ENCODE results near the gene CD52.
"Not testable (repeated sequence)": the region's sequence is repeated elsewhere in the genome, so short reads cannot be mapped to it uniquely, and the experiment has no call there.

Gene CD52

DNA sequence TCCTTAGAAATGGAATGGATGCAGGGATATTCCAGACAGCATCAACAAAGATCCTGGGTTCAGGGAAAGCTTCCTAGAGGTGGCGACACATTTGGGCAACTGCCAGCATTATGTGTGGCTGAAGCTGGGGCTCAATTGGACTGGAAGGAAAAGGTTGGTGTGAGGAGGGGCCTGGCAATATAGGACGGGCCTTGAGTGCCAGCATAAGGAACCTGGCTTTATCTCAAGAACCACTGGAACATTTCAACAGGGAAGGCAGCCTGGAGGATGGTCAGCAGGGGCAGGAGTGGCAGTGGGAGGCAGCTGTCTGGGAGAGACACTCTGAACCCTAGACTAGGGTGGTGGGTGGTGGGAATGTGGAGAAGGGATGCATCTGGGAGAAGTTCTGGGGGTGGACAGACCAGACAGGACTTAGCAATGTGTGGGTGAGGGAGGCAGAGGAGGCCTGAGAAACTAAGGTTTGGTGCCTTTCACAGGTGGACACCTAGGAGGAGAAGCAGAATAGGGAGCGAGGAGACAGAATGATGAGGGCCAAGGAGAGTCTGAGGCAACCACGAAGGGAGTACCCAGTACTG lies 34.4 kb upstream of the CD52 start:
- in situ Hi-C loops (cut with MboI; ENCODE audit: low pct_unique_long_range_greater_than_20kb, low sequenced_read_pairs), result no loop called here
- DNase-seq, result no peak

DNA sequence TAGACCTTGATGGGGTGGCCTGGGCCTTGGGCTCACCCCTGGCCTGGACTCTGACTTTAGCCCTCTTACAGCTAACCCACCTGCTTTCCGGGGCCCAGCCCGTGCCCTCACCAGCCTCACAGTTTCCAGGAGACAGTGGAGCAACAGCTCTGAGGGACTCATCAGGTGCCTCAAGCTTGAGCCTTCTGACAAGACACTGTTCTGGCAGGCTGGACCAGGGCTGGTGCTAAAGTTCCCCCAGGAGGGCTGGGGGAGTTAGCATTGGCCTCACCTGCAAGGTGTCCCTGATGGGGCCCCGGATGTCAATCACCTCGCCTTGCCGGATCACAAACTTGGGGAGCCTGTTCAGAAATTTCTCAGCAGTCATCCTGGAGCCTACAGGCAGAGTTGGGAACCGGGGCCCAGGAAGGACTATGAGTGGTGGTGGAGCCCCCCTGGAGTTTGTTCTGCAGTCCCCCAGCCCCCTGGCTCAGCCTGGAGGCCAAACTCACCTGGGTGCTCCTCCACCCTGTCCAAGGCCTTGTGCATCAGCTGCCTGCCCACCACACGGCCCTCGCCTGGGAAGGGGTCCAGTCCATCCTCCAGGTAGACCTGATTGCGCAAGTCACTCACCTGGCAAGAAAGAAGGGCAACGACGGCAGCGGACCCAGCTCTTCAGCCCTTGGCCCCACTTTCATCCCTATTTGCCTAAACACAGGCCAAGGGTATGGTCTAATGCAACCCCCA lies 33.7 kb upstream of the CD52 start:
- no peak for DNase-seq
- in situ Hi-C loops (cut with MboI; ENCODE audit: low pct_unique_long_range_greater_than_20kb, low sequenced_read_pairs), result no loop called here

DNA sequence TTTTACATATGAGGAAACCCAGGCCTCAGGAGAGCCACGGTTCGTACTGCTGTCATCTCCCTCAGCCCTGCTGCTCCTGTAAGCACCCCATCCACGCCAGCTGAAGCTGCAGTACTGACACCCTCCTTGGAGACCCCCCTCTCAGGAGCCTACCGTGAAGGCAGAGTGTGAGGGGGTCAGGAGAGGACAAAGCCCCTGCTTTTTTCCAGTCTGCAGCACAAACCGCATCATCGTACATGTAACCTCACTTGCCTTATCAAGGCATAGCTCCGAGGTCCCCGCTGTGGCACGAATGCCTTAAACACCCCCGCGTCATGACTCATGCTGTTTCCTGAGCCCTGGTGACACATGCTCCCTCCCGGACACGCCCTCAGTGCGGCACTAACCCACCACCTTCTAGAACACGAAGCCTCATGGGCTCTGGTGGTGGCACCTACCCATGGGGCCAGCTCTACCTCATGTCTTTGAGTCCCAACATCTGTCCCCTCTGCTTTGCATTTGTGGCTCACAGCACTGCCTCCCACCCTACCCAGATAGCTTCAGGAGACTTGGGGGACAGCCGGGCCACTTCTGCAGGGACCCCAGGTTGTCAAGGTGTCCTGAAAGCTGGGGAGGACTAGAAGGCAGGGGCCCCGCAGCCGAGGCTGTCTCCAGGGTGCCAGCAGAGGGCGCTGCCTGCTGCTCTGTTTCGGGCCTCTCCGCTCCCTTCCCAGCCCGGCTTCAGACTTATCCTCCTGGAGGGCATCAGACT lies 33.0 kb upstream of the CD52 start:
- in situ Hi-C loops (cut with MboI; ENCODE audit: low pct_unique_long_range_greater_than_20kb, low sequenced_read_pairs), result no loop called here
- peak; percentile 97 for DNase-seq

DNA sequence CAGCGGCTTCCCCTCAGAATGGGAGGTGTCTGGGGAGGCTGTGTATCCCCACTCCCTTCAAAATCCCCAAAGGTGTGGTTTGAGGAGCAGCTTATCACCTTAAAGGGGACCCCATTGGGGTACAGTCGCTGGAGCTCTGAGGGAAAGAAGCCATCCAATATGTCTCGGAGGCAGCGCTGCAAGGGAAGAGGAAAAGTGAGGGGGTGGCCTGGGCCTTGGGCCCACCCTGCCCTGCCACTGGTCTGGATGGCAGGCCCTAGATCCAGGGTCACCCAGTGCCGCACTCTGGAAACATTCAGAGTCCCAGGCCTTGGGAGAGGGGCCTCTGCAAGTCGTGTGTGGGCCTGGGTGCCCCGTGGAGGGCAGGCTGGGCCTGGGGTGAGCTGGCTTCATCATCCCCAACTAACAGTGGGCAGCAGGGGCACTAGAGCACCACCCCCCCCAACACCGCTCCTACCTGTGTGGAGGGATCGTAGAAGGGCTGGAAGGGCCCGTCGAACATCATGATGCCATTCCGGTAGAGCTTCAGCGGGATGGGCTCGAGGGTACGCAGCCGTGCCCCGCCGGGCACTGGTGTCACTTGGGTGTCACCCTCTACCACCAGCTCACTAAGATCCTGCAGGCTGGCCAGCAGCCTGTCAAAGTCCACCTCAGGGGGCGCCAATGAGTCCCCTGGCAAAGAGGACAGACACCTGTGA lies 32.2 kb upstream of the CD52 start:
- in situ Hi-C loops (cut with MboI; ENCODE audit: low pct_unique_long_range_greater_than_20kb, low sequenced_read_pairs), result no loop called here
- peak; percentile 56 for DNase-seq

DNA sequence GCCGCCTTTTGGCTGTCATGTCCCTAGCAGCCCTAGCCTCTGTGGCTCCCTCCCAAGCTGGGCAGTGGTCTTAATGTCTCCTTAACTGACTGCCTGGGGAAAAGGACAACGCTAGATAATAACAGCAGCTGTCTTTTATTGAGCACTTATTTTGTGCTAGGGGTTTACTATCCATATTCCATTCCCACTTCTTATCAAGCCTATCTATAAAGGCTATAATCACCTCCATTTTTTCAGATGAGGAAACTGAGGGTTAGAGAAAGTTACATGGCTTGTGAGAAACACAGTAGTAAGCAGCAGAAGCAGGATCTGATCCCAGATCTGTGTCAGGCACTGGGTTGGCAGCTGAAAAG lies 31.7 kb upstream of the CD52 start:
- in situ Hi-C loops (cut with MboI; ENCODE audit: low pct_unique_long_range_greater_than_20kb, low sequenced_read_pairs), result no loop called here
- DNase-seq, result no peak

DNA sequence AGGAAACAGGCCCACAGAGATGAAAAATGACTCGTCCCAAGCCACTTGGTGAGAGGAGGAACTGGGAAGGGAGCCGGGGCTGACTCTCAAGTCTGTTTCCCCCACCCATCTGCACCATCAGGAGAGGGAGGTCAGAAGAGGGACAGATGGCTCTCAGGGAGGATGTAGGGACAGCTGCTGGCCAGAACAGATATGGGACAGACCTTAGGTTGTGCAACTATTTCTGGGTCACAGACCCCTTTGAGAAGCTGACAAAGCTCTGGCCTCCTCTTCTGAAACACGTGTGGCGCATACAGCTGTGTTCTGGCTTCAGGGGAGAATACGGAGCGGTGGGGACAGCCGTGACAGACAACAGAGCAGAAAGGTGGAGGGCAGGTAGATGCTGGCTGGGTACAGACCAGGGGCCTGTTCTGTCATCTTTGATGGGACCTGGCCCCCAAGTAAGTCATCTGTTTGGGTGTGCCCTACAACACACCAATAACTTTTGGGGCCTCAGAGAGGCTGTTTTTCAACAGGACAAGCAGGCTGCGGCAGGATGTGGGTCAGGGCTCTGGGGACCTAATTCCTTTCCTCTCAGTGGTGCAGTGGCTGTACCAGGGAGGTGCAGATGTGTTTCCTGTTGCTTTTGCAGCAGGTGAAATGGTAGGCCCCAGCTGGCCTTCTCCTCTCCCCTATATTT lies 30.6 kb upstream of the CD52 start:
- in situ Hi-C loops (cut with MboI; ENCODE audit: low pct_unique_long_range_greater_than_20kb, low sequenced_read_pairs), result no loop called here

DNA sequence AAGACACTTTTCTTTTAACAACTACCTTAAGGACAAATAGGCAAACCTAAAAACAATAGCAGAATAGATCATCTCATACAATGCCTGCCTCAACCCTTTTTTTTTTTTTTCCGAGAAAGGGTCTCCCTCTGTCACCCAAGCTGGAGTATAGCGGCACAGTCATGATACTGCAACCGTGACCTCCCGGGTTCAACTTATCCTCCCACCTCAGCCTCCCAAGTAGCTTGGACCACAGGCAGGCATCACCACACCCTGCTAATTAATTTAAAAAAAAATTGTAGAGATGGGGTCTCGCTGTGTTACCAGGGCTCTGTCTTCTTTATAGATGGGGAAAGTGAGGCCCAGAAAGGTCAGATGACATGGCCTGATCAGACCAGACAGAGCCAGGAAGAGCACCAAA lies 29.9 kb upstream of the CD52 start:
- in situ Hi-C loops (cut with MboI; ENCODE audit: low pct_unique_long_range_greater_than_20kb, low sequenced_read_pairs), result no loop called here
- no peak for DNase-seq

More for the DNA sequence above, 30.6 kb upstream of the CD52 start:
- DNase-seq, result peak; percentile 84

DNA sequence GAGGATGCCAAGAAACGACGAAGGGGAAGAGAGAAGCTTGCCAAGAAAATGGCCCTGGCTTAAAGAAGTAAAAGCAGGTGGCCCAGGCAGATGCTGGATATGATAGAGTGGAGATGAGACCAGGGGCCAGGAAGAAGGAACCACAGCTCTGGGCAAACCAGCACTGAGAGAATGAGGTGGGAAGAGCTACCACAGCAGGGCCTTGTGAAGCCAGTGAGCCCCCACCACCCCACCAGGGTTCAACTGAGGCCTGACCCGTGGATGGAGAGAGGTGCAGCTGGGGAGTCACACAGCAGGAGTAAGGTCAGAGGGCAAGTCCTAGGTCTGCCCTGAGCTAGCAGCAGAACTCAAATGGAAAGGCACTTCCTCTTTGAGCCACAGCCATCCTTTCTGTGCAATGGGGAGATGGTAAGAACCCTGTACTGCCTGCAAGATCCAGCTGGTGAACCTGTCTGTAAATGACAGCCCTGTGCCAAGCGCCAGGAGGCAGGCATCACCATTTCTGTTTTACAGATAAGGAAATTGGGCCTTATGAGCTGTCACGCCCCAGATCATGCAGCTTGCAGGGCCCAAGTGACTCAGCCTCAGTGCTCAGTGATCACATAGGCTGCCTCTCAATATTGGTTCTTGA lies 29.3 kb upstream of the CD52 start:
- DNase-seq, result peak; percentile 68
- in situ Hi-C loops (cut with MboI; ENCODE audit: low pct_unique_long_range_greater_than_20kb, low sequenced_read_pairs), result no loop called here

DNA sequence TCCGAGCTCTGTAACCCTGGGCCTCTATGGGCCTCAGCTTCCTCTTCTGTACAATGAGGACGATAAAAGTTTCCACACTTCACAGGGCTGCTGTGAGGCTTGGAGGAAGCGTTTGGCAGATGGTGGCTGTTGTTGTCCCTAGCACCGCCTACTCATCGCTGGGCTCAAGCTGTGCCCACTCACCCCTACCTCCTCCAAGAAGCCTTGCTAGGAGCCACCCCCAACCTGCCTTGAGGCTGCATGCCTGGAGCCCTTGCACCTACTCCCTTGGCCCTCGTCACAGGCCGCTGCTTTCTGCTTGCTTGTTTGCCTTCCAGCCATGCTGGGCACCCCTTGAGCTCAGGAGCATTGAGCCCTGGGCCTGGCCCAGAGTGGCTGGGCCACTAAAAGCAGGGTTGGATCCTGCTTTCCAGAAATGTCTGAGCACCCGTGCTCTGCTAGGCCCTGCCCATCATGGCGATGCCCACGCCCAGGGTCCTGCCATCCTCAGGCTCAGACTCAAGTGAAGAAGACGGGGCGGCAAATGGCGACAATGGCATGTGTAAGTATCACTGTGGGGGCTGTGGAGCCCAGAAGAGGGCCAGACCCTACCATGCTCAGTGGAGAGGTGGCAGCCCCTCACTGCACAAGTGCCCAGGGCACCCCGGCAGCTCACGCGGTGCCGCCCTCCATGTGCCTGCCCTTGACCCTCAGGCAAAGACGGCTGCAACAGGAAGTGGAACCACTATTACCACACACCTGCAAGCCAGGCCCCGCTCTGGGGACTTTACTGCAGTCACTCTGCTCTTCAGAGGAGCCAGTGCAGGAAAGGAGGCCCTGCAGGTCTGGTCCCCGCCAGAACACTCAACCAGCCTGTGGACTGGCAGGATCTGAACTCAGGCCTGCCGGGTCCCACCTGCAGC lies 28.3 kb upstream of the CD52 start:
- in situ Hi-C loops (cut with MboI; ENCODE audit: low pct_unique_long_range_greater_than_20kb, low sequenced_read_pairs), result no loop called here
- DNase-seq, result peak; percentile 98

DNA sequence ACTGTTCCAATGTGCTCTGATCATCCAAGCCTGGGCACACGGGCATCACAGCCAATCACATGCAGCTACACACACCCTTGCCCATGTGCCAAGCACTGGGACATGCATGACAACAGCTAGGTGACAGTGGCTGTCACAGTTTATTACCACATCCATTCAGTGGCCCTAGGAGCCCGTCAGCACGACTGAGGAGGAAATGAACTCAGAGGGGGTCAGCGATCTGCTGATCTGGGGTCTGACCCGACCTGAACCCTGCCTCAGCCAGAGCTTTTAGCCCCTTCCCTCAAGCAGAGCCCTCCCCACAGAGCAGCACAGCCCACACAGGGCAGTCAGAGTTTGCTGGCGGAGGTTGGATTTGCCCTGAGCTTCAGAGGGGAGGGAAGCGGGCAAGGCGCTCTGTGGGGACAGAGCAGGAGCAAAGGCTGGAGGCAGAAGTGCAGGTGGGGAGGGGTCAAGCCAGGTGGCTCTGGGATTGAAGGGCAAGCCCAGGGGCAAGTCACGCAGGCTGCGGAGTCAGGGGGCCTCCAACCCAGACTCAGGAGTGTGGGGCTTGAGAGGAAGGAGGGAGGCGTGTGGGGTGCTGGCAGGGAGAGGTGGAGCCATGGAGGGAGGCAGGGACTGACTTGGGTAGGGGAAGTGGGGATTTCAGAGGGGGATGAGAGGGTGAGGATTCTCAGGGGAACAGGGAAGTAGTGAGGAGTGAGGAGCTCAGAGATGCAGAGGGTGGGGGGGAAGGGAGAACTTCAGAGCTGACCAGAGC lies 27.5 kb upstream of the CD52 start:
- in situ Hi-C loops (cut with MboI; ENCODE audit: low pct_unique_long_range_greater_than_20kb, low sequenced_read_pairs), result no loop called here
- peak; percentile 78 for DNase-seq

DNA sequence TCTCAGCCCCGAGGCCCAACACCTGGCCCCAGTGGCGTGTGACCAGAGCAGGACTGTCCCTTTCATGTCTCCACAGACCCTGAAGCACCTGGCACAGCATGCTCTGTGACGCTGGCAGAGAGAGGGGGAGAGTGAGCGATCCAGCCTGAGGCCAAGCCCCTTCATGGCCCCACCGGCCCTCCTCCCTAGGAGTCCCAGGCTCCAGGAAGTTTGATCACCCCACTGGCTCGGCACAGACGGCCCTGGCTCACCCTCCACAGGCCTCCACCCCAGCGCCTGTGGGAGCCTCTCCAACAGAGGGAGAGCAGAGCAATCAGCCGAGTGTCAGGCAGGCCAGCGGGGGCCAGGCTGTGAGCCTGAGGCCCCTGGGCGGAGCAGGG lies 26.9 kb upstream of the CD52 start:
- DNase-seq, result no peak
- in situ Hi-C loops (cut with MboI; ENCODE audit: low pct_unique_long_range_greater_than_20kb, low sequenced_read_pairs), result no loop called here

DNA sequence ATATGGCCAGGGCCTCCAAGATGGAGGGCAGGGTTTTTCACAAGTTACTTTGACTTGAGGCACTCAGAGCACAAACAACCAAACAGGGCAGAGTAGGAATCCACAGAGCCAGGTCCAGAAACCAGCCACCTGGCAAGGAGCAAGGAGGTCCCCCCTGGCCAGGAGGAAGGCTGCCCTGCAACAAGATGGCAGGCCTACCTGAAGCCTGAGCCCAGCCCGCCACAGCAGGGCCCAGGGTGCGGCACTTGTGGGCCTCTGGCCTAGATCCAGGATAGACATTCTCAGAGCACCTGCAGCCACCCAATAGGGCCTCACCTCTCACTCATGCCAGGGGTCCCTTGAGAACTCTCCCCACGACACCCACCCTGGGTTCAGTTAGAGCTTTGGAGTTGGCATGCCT lies 26.3 kb upstream of the CD52 start:
- in situ Hi-C loops (cut with MboI; ENCODE audit: low pct_unique_long_range_greater_than_20kb, low sequenced_read_pairs), result no loop called here
- no peak for DNase-seq

DNA sequence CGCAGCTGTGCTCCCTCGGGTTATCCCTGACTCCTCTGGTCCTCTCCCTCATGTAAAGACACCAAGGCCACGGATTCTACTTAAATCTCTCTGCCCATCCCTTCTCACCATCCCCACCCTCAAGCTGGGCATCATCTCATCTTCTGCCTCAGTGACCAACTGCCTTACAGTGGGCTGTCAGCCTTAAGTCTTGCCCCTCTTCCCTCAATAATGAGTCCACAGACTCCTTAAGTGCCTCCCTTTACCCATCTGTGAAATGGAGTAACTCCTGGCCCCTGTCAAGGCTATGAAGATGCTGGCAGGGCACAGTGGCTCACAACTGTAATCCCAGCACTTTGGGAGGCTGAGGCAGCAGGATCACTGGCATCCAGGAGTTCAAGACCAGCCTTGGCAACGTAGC lies 25.8 kb upstream of the CD52 start:
- DNase-seq, result no peak
- in situ Hi-C loops (cut with MboI; ENCODE audit: low pct_unique_long_range_greater_than_20kb, low sequenced_read_pairs), result no loop called here

DNA sequence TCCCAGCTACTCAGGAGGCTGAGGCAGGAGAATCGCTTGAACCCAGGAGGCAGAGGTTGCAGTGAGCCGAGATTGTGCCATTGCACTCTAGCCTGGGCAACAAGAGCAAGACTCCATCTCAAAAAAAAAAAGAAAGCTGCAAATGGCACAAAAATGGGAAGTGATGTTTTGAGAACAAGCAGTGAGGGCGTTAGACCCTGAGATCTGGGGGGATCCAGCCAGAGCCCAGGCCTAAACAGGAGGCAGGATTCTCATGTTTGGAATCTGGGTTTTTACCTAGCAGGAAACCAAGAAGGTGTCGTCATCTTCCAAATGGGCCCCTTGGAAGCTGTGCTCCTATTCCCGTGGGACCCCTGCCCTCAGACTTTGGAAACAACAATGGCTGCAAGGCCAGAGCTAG lies 25.0 kb upstream of the CD52 start:
- in situ Hi-C loops (cut with MboI; ENCODE audit: low pct_unique_long_range_greater_than_20kb, low sequenced_read_pairs), result not testable (repeated sequence)

DNA sequence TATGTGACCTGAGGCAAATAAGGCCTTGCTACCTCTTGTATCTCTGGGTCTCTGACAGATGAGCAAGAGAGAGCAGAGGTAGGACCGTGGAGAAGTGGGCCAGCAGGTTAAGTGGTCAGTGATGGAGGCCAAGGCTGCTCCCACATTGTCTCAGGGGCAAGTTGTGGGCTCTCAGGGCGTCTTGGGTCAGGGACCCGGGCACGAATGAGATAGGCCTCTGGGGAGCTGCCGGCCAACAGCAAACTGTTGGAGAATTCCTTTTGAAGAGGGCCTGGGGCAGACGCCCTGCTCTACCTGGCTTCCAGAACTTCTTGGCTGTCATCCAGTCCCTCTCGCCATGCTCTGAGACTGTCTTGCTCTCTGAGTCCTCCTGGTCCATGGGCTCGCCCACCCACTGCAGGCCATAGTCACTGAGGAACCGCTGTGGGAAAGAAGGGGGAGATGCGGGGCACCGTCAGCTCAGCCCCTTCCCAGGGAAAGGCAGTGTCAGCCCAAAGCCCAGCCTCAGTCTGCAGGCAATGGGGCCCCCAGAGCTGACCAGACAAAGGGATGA lies 23.8 kb upstream of the CD52 start:
- DNase-seq, result no peak
- in situ Hi-C loops (cut with MboI; ENCODE audit: low pct_unique_long_range_greater_than_20kb, low sequenced_read_pairs), result no loop called here

More for the DNA sequence above, 25.0 kb upstream of the CD52 start:
- not testable (repeated sequence) for DNase-seq

DNA sequence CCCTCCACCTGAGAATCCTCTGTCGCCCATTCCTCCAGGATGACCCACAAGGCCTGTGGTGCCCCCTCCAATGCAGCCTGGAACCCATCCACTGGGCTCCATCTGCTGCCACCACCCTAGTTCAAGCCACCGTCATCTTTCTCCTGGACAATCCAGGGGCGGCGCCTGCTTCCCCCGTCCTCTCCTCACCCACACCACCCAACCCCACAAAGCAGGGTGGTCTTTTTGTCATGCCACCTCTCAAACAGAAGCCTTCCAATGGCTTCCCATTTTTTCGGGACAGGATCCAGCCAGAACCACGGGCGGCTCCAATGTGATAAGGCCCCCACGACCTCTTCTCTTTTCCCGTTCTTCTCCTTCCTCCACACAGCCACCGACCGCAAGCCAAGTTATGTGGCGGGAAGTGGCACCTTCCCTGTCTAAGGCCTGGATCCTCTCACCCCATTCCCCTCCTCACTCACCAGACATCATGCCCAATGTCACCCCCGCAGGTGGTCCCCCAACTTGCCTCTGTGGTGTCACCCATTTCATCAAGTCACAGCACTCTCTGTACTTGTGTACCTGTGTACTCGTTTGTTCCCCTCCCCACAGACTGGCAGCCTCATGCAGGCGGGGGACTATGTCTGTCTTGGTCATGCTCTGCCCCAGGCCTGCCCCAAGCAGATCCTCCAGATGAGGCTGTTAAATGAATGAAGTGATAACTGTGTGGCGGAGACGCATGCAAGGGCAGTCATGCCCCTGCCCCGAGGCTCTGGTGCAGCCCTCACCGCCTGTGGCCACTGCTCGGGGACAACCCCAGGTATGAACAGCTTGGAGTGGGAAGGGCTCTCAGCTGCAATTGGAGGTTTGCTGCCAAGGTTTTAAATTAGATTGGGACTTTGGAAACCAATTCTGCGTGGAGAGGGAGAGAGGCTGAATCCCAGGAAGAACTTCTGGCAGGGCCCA lies 22.3 kb upstream of the CD52 start:
- in situ Hi-C loops (cut with MboI; ENCODE audit: low pct_unique_long_range_greater_than_20kb, low sequenced_read_pairs), result no loop called here

More for the DNA sequence above, 22.3 kb upstream of the CD52 start:
- no peak for DNase-seq
